GM19099 (cell line): ENCODE results near the gene ALDH3A1.

Experiments used
- POLR2A ChIP-seq: IDR thresholded peaks from 3 replicates; pipeline ENCODE4 v1.6.1; 2011; ENCODE audit warnings: low read depth; ENCODE audit not compliant: insufficient read length; ENCODE audit errors: extremely low read depth

ALDH3A1 gene

GRCh38 chr17:19766421-19767270, 18.5 kb upstream of the ALDH3A1 start:
- TF ChIP-seq POLR2A, result no peak

- no peak for TF ChIP-seq POLR2A
Measured at GRCh38 chr17:19766016-19766415, 17.9 kb upstream of the ALDH3A1 start.

- no peak for TF ChIP-seq POLR2A
Measured at GRCh38 chr17:19763416-19763815, 15.3 kb upstream of the ALDH3A1 start.

- no peak for TF ChIP-seq POLR2A
Measured at GRCh38 chr17:19762515-19762961, 14.4 kb upstream of the ALDH3A1 start.

- no peak for TF ChIP-seq POLR2A
Measured at GRCh38 chr17:19760746-19761145, 12.6 kb upstream of the ALDH3A1 start.

GRCh38 chr17:19759568-19760549, 11.8 kb upstream of the ALDH3A1 start:
- TF ChIP-seq POLR2A, result no peak

- no peak for TF ChIP-seq POLR2A
Measured at GRCh38 chr17:19757536-19758180, 9.6 kb upstream of the ALDH3A1 start.

- no peak for TF ChIP-seq POLR2A
Measured at GRCh38 chr17:19756546-19756945, 8.4 kb upstream of the ALDH3A1 start.

- no peak for TF ChIP-seq POLR2A
Measured at GRCh38 chr17:19755821-19756510, 7.9 kb upstream of the ALDH3A1 start.

GRCh38 chr17:19755392-19755791, 7.3 kb upstream of the ALDH3A1 start:
- no peak for TF ChIP-seq POLR2A

- no peak for TF ChIP-seq POLR2A
Measured at GRCh38 chr17:19753661-19754463, 5.8 kb upstream of the ALDH3A1 start.

- TF ChIP-seq POLR2A, result no peak
Measured at GRCh38 chr17:19753051-19753509, 5.0 kb upstream of the ALDH3A1 start.

- no peak for TF ChIP-seq POLR2A
Measured at GRCh38 chr17:19752216-19753050, 4.3 kb upstream of the ALDH3A1 start.
